Activated effector memory CD4-positive, alpha-beta T cell treated with Interleukin-2 at 50 U/mL for 16 hours (primary cell): ENCODE results near the gene ZDHHC7.

ENCODE experiments used
- DNase-seq: peaks from one replicate; pipeline ENCODE4 v3.0.0-alpha.2; 2020

The ZDHHC7 gene

GRCh38 chr16:84933774-84934631 is 77.3 kb downstream of the ZDHHC7 start:
- DNase-seq: no peak

DNA sequence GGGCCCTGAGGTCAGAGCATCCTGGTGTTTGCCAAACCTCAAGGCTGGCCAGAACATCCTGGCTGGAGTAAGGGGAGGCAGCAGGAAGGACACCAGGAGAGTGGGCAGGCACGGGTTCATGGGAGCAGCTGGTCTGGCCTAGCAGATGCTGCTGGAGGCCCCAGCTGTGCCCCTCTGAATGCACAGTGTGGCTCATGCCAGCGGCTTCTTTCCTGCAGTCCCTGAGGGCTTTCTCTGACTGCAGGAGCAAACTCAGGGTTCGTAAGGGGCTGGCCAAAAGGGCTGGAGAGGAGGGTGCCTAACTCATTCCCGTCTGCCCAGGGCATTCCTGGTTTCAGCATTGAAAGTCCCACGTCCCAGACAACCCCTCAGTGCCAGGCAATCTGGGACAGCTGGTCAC is 78.7 kb downstream of the ZDHHC7 start:
- DNase-seq: no peak

GRCh38 chr16:84931506-84931905 is 79.8 kb downstream of the ZDHHC7 start:
- DNase-seq: no peak

GRCh38 chr16:84931107-84931494 is 80.2 kb downstream of the ZDHHC7 start:
- no peak for DNase-seq

- no peak for DNase-seq
Measured at GRCh38 chr16:84930298-84931106, 80.8 kb downstream of the ZDHHC7 start.

DNA sequence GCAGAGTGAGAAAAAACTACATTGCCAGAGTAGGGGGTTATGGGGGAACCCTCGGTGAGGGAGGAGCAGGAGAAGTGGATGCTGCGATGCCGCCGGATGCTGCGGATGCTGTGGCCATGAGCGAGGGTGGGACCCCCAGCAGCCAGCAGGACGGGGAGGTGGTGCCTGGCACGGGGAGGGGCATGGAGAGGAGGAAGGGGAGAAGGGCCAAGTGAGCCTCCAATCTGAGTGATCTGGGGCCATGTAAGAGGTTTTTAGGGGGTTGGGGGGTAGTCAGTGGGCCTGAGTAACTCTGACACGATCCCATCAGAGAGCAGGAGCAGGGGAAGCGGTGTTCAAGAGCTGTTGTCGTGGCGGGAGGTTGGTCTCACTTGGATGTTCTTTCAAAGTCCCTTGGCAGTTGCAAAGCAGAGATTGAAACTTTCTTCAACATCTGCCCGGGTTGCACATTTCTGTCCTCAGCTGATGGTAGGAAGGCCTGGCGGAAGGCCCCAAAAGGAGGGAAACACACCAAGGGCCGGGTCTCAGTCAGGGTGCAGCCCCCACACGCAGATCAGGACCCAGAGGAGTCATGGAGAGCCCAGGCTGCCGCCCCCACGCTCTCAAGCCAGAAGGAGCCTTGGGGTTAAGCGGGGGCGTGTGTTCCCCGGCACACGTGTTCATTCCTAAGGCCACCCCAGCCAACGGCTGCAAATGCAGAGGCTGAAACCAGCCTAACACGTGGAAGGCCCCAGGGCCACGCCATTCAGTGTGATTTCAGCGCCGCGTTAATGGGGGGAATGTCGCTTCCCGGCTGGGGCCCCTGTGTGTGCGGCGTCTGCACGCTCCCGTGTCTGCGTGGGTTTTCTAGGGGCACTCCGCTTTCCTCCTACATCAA is 81.7 kb downstream of the ZDHHC7 start:
- DNase-seq: no peak

DNA sequence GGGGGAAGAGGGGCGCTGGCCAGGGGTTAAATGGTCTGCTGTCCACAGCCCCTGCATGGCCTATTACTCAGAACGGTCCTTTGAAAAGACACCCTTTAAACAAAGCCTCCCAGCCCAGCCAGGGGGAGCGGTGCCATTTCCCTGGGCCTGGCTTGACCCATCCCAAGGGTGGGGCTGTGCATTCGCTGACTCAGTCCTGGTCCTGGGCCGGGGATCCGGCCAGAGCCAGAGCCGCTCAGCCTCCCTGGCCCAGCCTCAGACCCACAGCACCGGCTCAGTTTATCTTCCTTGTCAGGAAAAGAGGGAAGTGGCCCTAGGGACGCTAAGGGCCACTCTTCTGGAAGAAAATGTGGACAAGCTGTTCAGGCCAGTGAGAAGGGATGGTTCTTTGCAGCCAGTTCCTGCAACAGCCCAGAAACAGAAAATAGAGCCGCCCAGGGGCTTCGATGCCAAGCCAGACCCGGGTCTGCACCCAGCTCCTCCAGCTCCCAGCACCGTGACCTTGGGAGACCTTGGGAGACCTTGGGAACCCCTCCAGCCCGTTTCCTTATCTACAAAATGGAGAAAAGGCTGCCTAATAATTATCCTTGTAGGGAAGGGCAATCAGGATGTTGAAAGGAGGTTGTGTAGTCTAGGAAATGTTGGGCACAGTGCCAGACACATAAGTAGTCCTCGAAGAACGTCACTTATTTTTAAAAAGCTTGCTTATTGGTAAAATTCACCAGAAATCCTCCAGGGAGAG is 82.5 kb downstream of the ZDHHC7 start:
- no peak for DNase-seq

DNA sequence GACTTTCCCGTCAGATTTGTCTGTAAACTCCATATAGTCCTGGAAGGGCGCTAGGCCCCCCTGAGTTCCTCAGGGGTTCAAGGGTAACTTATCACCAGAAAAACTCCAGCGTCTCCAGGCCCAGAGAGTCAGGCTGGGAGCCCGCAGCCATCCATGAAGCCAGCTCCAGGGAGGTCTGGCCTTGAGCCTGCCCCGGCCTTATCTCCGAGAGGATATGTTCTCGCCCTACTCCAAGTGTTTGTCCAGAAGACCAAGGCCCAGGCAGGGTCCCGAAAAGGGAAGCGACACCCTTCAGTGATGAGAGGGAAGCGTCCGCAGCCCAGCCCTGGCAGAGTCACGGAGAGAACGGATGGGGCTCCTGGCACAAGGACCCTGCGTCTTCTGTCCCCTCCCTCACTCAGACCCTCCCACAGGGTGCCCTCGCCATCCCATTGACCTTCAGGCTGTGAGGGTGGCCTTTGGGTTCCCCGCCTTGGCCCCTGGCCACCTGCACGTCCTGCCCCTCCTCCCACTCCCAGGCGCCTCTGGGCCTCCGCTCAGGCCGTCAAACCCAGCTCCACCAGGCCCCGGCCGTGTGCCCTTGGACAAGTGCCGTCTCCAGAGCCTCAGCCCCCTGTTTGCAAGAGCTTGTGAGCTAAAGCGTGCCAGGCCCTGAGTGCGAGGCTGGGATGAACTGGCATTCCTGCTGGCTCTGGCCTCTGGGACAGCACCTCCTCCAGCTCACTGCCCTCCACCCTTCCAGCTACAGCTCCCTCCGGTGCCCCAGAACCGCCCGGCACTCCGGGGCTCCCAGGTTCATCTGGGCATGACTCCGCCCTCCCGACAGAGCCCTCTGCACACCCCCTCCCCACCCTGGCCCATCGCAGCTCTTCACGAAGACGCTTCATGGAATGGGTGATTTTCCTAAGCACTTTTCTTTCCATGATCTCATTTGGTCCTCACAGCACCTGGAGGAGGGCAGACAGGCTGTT is 83.4 kb downstream of the ZDHHC7 start:
- DNase-seq: no peak

DNA sequence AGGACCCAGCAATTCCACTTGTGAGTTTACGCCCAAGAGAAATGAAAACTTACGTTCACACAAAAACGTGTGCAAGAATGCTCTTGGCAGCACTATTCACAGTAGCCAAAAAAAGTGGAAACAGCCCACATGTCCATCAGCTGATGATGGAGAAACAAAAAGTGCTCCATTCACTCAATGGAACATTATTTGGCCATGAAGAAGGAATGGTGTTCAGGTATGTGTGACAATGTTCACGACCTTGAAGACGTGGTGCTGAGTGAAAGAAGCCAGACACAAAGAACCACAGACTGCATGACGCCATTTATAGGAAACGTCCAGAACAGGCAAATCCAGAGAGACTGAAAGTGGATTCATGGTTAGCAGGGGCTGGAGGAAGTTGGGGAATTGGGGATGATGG is 84.9 kb downstream of the ZDHHC7 start:
- no peak for DNase-seq

- DNase-seq: no peak
Measured at GRCh38 chr16:84925773-84926372, 85.5 kb downstream of the ZDHHC7 start.

GRCh38 chr16:84925092-84925772 is 86.1 kb downstream of the ZDHHC7 start:
- DNase-seq: peak; percentile 47

GRCh38 chr16:84924331-84925091 is 86.8 kb downstream of the ZDHHC7 start:
- no peak for DNase-seq
